ENCODE data around the gene TCEA2. TPM values are rescaled to one million over a fixed set of nuclear protein-coding genes. Genes with fewer than 3 reads are reported as not detected.

TCEA2 gene
- total and polyA plus RNA-seq, 9 of the 15 experiments (the other 6 are each of a cell fraction or from before 2014, with no cell fraction given) = 1.4 to 28.7 (median 5.4) TPM

DNA sequence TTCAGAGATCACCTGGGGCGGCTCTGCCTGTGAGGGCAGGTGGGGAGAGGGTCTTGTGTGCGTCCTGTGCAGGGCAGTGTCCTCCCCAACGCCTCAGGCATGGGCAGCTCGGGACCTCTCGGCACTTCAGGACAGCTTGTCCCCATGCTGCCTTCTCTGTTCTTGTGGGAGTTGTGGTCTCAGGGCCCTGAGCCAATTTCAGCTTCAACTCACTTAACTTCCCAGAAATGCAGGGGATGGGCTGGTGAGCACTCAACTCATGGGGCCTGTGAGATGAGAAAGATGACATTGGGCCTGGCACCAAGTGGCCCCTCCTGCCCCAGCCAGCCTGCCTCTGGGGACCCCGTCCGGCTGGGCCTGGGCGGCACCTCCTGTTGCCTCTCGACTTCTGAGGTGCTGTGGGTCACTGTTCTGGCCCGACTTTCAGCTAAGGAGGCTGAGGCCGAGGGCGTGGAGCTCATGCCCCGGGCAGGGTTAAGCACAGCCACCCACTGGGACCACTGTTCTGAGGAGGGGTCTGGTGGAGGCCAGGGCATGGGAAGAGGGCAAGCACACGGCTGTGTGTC, 9.6 kb downstream of the TCEA2 start:
- Histone ChIP-seq H3K27me3 (ENCODE audit: control insufficient read depth in 2 of 2, insufficient read depth in 2 of 2, low read length in 2 of 2) (no peaks in the 10 kb centered on the region), H2AFZ (ENCODE audit: low read depth, low read length) (no peak overlapping the region), H3K27ac (ENCODE audit: extremely low read depth, low read depth, low read length) (no peak overlapping the region), H3K9ac (ENCODE audit: insufficient read depth in 1 of 2, low read depth in 2 of 2, low read length in 2 of 2) (peak overlapping the region in 1 of 2 experiments; percentile 59; a peak in 2 of 4 replicates), H3K79me2 (ENCODE audit: control insufficient read depth, insufficient read depth, low read length) (no peaks in the 10 kb centered on the region), H3K36me3 (ENCODE audit: control insufficient read depth, insufficient read depth, low read length) (peaks cover 8% of the 10 kb centered on the region; the same call in 1 of the 3 replicates), H3K4me1 (replicated peaks in 1 of 2; ENCODE audit: control insufficient read depth in 2 of 2, insufficient read depth in 2 of 2, low read length in 2 of 2) (peaks cover 0 to 81% of the 10 kb centered on the region in 2 experiments; a peak in 3 of 5 replicates), H4K20me1 (replicated peaks; ENCODE audit: control insufficient read depth, insufficient read depth, low read length) (no peaks in the 10 kb centered on the region), H3K9me1 (ENCODE audit: control insufficient read depth, insufficient read depth, low read length) (no peaks in the 10 kb centered on the region), H3K4me3 (no peak overlapping the region), H3K4me2 (ENCODE audit: insufficient read depth, low read length) (no peak overlapping the region), H3K9me3 (replicated peaks; ENCODE audit: control insufficient read depth, insufficient read depth, low read depth, low read length) (no peaks in the 10 kb centered on the region)
- ATAC-seq = no peak
- TF ChIP-seq JUND (IDR thresholded peaks at IDR 0.05; ENCODE audit: borderline replicate concordance, low read depth, low read length) (no peak), JUND (tag; IDR thresholded peaks at IDR 0.05; ENCODE audit: borderline replicate concordance, low read depth, low read length) (no peak), NFIC (IDR thresholded peaks at IDR 0.05) (peak; percentile 14; the same call in 1 of the 2 replicates)
- 69% methylated on average over 14 of the region's 14 CpGs for WGBS (ENCODE audit: insufficient coverage, low coverage, missing lambda C conversion rate)
- no peak for DNase-seq (ENCODE audit: extremely low read depth in 1 of 4, low spot score in 3 of 4)
- in situ Hi-C loops (cut with MboI) = no loop called here
- intact Hi-C loops (cut with micrococcal nuclease) = no loop called here
- ChIA-PET POLR2A (interaction anchor here (0.5 to 1.5 kb wide), 4 partner anchors 8 to 15 kb away, joined by 3 to 5 read pairs (median 4); partner anchors contain the start of gene LKAAEAR1), CTCF (ENCODE audit: low intra/inter-chr PET ratio) (no interaction called here)
- BruUV-seq (replicated peaks) = no TSS peak
- FAIRE-seq = no peak

DNA sequence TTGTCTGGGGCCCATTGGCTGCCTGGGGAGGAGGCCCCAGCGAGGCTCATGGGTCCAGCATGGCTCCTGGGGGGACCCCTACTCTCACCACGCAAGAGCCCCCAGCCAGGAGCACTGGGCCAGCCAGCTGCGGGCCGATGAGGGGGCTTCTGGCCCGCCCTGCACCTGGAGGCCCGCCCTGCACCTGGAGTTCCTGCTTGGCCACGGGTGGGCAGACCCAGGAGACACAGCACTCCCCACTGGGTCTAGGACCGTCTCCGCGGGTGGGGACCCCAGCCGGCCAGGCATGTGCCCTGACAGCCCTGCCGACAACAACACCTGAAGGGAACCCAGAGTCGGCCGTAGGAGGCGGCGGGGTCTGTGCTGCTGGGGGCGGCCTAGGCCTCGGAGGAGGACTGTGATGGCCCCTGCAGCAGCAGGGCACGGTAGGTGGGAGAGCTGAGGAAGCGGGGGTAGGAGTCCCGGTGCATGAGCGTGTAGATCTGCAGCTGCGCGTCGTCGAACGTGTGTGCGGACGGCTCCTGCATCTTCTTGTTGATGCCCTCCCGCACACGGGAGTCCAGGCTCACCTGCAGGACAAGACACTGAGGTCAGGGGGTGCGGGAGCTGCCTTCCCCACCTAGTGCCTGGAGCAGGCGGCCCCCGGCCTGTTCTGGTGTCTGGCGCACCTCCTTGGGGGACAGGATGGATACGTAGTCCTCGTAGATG, 10.6 kb downstream of the TCEA2 start:
- Histone ChIP-seq H3K4me1 (replicated peaks in 1 of 2; ENCODE audit: control insufficient read depth in 2 of 2, insufficient read depth in 2 of 2, low read length in 2 of 2) (peaks cover 10 to 83% of the 10 kb centered on the region in 2 experiments; a peak in 4 of 5 replicates), H3K4me3 (no peak overlapping the region), H3K36me3 (ENCODE audit: control insufficient read depth, insufficient read depth, low read length) (peaks cover 8% of the 10 kb centered on the region; the same call in 1 of the 3 replicates), H3K27me3 (ENCODE audit: control insufficient read depth in 2 of 2, insufficient read depth in 2 of 2, low read length in 2 of 2) (no peaks in the 10 kb centered on the region), H3K79me2 (ENCODE audit: control insufficient read depth, insufficient read depth, low read length) (peaks cover 4% of the 10 kb centered on the region; the same call in 2 of the 3 replicates), H3K9me1 (ENCODE audit: control insufficient read depth, insufficient read depth, low read length) (no peaks in the 10 kb centered on the region), H3K9ac (ENCODE audit: insufficient read depth in 1 of 2, low read depth in 2 of 2, low read length in 2 of 2) (peak overlapping the region in 1 of 2 experiments; percentile 68; a peak in 2 of 4 replicates), H3K9me3 (replicated peaks; ENCODE audit: control insufficient read depth, insufficient read depth, low read depth, low read length) (no peaks in the 10 kb centered on the region), H2AFZ (ENCODE audit: low read depth, low read length) (no peak overlapping the region), H3K27ac (ENCODE audit: extremely low read depth, low read depth, low read length) (no peak overlapping the region), H4K20me1 (replicated peaks; ENCODE audit: control insufficient read depth, insufficient read depth, low read length) (no peaks in the 10 kb centered on the region), H3K4me2 (ENCODE audit: insufficient read depth, low read length) (no peak overlapping the region)
- WGBS (ENCODE audit: insufficient coverage, low coverage, missing lambda C conversion rate) = 91% methylated on average over 27 of the region's 37 CpGs
- TF ChIP-seq, protein P1, sequence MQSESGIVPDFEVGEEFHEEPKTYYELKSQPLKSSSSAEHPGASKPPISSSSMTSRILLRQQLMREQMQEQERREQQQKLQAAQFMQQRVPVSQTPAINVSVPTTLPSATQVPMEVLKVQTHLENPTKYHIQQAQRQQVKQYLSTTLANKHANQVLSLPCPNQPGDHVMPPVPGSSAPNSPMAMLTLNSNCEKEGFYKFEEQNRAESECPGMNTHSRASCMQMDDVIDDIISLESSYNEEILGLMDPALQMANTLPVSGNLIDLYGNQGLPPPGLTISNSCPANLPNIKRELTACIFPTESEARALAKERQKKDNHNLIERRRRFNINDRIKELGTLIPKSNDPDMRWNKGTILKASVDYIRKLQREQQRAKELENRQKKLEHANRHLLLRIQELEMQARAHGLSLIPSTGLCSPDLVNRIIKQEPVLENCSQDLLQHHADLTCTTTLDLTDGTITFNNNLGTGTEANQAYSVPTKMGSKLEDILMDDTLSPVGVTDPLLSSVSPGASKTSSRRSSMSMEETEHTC (IDR thresholded peaks at IDR 0.05) = no peak
- TF ChIP-seq MTA1 (IDR thresholded peaks at IDR 0.05; ENCODE audit: borderline replicate concordance) (no peak), POLR2G (IDR thresholded peaks at IDR 0.05; ENCODE audit: low read depth, low read length) (peak; percentile 45), XRCC5 (IDR thresholded peaks at IDR 0.05; ENCODE audit: low read depth, low read length) (no peak)
- DNase-seq (ENCODE audit: extremely low read depth in 1 of 4, low spot score in 3 of 4) (no peak), ATAC-seq (no peak), FAIRE-seq (no peak)
- POLR2A ChIA-PET = interaction anchor here (0.9 to 1.5 kb wide), 4 partner anchors 9 to 14 kb away, joined by 3 to 4 read pairs (median 4); partner anchors contain the start of gene LKAAEAR1
- CTCF ChIA-PET (ENCODE audit: low intra/inter-chr PET ratio) = no interaction called here
- intact Hi-C loops (cut with micrococcal nuclease) (no loop called here), in situ Hi-C loops (cut with MboI) (no loop called here)
- no TSS peak for BruUV-seq (replicated peaks)
